OCI-LY1 (cell line): ENCODE data around the gene NKX3-2.

Experiments
- H2AFZ ChIP-seq: fragments of 200-600 bp; sonication (generic), shearing (Covaris generic); 2 replicates; pipeline ENCODE4 v1.6.0; 2014; ENCODE audit warnings: antibody characterized with exemption, mild to moderate bottlenecking, low read length
- H3F3A ChIP-seq: fragments of 200-600 bp; sonication (generic), shearing (Covaris generic); 2 replicates; pipeline ENCODE4 v1.6.0; 2014; ENCODE audit warnings: mild to moderate bottlenecking, antibody characterized with exemption, low read length, moderate library complexity; ENCODE audit not compliant: insufficient read depth
- H3K27ac ChIP-seq: fragments of 200-600 bp; sonication (generic); 2 replicates; pipeline ENCODE4 v1.5.1; 2014; ENCODE audit warnings: low read length, mixed run types, mild to moderate bottlenecking, low read depth; ENCODE audit not compliant: poor library complexity, severe bottlenecking
- H3K27me3 ChIP-seq: fragments of 200-600 bp; sonication (generic); 2 replicates; pipeline ENCODE4 v1.6.0; 2014; ENCODE audit warnings: antibody characterized with exemption, mild to moderate bottlenecking, low read length, moderate library complexity; ENCODE audit not compliant: insufficient read depth
- H3K36me3 ChIP-seq: fragments of 200-600 bp; sonication (generic); 2 replicates; pipeline ENCODE4 v1.6.1; 2014; ENCODE audit warnings: mild to moderate bottlenecking, antibody characterized with exemption, low read length, moderate library complexity, mixed read lengths; ENCODE audit not compliant: insufficient read depth
- H3K4me1 ChIP-seq: fragments of 200-600 bp; sonication (generic); 2 replicates; pipeline ENCODE4 v1.5.1; 2014; ENCODE audit warnings: mild to moderate bottlenecking, low read length, moderate library complexity; ENCODE audit not compliant: insufficient read depth, severe bottlenecking
- H3K4me2 ChIP-seq: fragments of 200-600 bp; sonication (generic), shearing (Covaris generic); 2 replicates; pipeline ENCODE4 v1.6.1; 2014; ENCODE audit warnings: low read length
- H3K4me3 ChIP-seq: fragments of 200-600 bp; sonication (generic); 2 replicates; pipeline ENCODE4 v1.5.1; 2014; ENCODE audit warnings: low read length, low read depth, mild to moderate bottlenecking, mixed read lengths; ENCODE audit not compliant: poor library complexity, severe bottlenecking
- H3K79me2 ChIP-seq: fragments of 200-600 bp; shearing (Covaris generic); 2 replicates; pipeline ENCODE4 v1.6.1; 2016; ENCODE audit warnings: mixed run types, low read length, mixed read lengths; ENCODE audit not compliant: insufficient read depth
- H3K9ac ChIP-seq: fragments of 200-600 bp; sonication (generic), shearing (Covaris generic); 2 replicates; pipeline ENCODE4 v1.6.1; 2014; ENCODE audit warnings: mild to moderate bottlenecking, low read length, mixed read lengths
- H3K9me2 ChIP-seq: fragments of 200-600 bp; sonication (generic), shearing (Covaris generic); 2 replicates; pipeline ENCODE4 v1.6.1; 2014; ENCODE audit warnings: low read depth, mild to moderate bottlenecking, low read length, mixed read lengths
- H3K9me3 ChIP-seq: fragments of 200-600 bp; shearing (Covaris generic); 2 replicates; pipeline ENCODE4 v1.6.1; 2014; ENCODE audit warnings: low read length, mixed read lengths
- H4K20me1 ChIP-seq: fragments of 200-600 bp; sonication (generic), shearing (Covaris generic); 2 replicates; pipeline ENCODE4 v1.6.0; 2016; ENCODE audit warnings: mild to moderate bottlenecking, low read length; ENCODE audit not compliant: insufficient read depth
- EZH2 ChIP-seq: fragments of 200-600 bp; sonication (generic), shearing (Covaris generic); IDR thresholded peaks from 2 replicates; pipeline ENCODE4 v1.8.0; 2017; ENCODE audit warnings: borderline replicate concordance, mixed run types, mild to moderate bottlenecking, antibody characterized with exemption, low read length, moderate library complexity, mixed read lengths
- TF ChIP-seq, protein P1 (sequence below): fragments of 200-600 bp; sonication (generic), shearing (Covaris generic); IDR thresholded peaks from 2 replicates; pipeline ENCODE4 v1.5.1; 2017; ENCODE audit warnings: mild to moderate bottlenecking, antibody characterized with exemption, low read length, moderate library complexity, mixed read lengths

NKX3-2 gene

DNA sequence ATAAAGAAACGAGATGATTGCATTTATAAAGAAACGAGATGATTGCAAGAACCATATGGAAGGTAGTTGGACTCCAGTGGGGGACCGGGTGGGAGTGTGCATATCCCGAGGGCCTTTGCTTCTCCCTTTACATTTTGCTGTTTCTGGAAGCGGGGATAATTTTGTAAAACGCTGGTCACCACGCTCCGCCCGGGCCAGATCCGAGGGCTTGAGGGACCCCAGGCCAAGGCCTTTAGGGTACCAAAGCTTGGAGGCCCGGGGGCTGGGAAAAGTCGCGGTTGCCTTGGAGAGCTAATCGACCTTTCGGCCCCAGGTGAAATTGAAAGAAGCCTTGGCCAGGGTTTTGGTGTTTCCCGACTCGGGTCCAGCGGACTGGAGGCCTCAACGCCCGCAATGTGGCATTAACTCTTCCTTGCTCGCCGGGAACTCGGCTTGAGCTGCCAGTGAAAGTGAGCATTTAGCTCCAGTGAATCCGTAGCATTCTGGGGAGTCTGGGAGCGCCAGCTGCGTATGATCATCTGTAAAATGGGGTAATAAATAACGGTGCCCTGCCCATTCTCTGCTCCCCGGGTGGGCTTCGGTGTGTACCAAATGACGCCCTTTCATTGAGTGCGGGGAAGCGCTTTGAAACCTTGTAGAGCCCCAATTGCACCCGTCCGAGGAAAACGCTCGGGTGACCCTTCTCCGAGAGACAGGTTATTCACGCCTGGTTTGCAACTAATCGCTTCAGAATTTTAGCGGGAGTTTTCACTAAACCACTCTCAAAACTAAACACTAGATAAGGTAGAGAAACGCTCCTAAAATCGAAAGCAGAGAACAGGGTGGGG, 4.5 kb downstream of the NKX3-2 start:
- H2AFZ ChIP-seq: no peak overlapping the region
- no peaks in the 10 kb centered on the region for H3K9me2 ChIP-seq
- H3K27ac ChIP-seq: no peak overlapping the region
- H3F3A ChIP-seq: no peaks in the 10 kb centered on the region
- H4K20me1 ChIP-seq: no peaks in the 10 kb centered on the region
- H3K4me3 ChIP-seq: no peak overlapping the region
- no peaks in the 10 kb centered on the region for H3K4me1 ChIP-seq
- no peaks in the 10 kb centered on the region for H3K9me3 ChIP-seq
- no peaks in the 10 kb centered on the region for H3K79me2 ChIP-seq
- no peak overlapping the region for H3K9ac ChIP-seq
- TF ChIP-seq, protein P1, sequence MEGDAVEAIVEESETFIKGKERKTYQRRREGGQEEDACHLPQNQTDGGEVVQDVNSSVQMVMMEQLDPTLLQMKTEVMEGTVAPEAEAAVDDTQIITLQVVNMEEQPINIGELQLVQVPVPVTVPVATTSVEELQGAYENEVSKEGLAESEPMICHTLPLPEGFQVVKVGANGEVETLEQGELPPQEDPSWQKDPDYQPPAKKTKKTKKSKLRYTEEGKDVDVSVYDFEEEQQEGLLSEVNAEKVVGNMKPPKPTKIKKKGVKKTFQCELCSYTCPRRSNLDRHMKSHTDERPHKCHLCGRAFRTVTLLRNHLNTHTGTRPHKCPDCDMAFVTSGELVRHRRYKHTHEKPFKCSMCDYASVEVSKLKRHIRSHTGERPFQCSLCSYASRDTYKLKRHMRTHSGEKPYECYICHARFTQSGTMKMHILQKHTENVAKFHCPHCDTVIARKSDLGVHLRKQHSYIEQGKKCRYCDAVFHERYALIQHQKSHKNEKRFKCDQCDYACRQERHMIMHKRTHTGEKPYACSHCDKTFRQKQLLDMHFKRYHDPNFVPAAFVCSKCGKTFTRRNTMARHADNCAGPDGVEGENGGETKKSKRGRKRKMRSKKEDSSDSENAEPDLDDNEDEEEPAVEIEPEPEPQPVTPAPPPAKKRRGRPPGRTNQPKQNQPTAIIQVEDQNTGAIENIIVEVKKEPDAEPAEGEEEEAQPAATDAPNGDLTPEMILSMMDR: no peak
- no peaks in the 10 kb centered on the region for H3K27me3 ChIP-seq
- no peak overlapping the region for H3K4me2 ChIP-seq
- no peaks in the 10 kb centered on the region for H3K36me3 ChIP-seq

DNA sequence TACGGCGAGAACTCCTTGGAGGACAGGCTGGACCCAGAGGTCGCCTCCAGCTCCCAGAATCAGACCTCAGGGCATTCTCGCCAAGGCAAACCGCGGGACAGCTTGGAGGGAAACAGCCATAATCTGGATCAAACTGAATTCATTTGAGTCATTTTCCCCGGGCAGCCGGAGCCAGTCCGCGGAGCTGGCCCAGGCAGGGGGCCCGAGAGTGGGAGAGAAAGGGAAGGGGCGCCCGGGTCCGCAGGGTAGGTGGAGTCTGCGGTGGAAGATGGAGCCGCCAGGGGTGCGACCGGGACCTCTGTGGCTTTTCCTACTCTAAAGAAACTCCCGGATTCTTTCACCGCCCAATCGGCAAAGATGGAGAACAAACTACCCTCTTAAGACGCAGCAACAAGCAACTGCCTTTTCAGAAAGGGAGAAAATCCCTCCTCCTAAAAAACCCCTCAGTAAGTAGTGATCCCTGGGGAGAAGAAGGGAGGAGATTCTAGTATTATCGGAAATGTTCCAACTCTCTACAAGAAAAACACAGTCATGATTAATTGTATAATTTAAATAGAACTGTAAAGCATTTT, 5.2 kb downstream of the NKX3-2 start:
- TF ChIP-seq, protein P1: no peak
- no peaks in the 10 kb centered on the region for H3K27me3 ChIP-seq

DNA sequence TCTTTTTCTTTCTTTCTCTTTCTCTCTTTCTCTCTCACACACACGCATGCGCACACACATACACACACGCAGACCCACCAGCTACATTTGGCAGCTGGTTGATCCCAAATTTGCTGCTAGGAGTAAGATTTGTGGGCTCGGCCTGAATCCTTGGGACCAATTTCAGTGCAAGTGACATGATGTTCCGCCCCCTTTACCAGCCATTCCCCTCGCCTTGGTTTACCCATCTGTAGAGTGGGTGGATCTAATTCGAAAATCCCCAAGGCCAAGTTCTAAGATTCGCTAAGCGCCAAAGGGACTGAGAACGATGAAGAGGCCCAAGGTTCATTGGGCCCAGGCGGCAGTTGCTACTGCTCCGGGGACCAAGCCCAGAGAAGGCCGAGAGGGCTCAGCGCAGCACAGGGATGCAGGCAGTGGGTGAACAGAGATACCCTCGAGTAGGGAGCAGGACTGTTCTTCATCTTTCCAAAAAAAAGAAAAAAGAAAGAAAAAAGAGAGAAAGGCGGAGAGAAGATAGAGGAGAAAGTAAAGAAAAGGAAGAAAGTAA, 5.8 kb downstream of the NKX3-2 start:
- TF ChIP-seq, protein P1: no peak
- TF ChIP-seq EZH2: no peak
- no peaks in the 10 kb centered on the region for H3K36me3 ChIP-seq
- H3K4me2 ChIP-seq: no peak overlapping the region
- no peaks in the 10 kb centered on the region for H3K4me1 ChIP-seq
- no peak overlapping the region for H3K4me3 ChIP-seq
- no peaks in the 10 kb centered on the region for H3K9me3 ChIP-seq
- H3F3A ChIP-seq: no peaks in the 10 kb centered on the region
- no peak overlapping the region for H3K9ac ChIP-seq
- H4K20me1 ChIP-seq: no peaks in the 10 kb centered on the region
- no peak overlapping the region for H2AFZ ChIP-seq
- no peaks in the 10 kb centered on the region for H3K79me2 ChIP-seq
- no peaks in the 10 kb centered on the region for H3K9me2 ChIP-seq
- H3K27ac ChIP-seq: no peak overlapping the region
- no peaks in the 10 kb centered on the region for H3K27me3 ChIP-seq

More for the DNA sequence above, 5.2 kb downstream of the NKX3-2 start:
- H3K4me3 ChIP-seq: no peak overlapping the region
- no peak overlapping the region for H3K9ac ChIP-seq
- H3K79me2 ChIP-seq: no peaks in the 10 kb centered on the region
- H3K4me1 ChIP-seq: no peaks in the 10 kb centered on the region
- no peaks in the 10 kb centered on the region for H3K9me3 ChIP-seq
- no peaks in the 10 kb centered on the region for H3K9me2 ChIP-seq
- H3K27ac ChIP-seq: no peak overlapping the region
- no peaks in the 10 kb centered on the region for H3F3A ChIP-seq
- H2AFZ ChIP-seq: no peak overlapping the region
- H4K20me1 ChIP-seq: no peaks in the 10 kb centered on the region
- H3K36me3 ChIP-seq: no peaks in the 10 kb centered on the region
- no peak overlapping the region for H3K4me2 ChIP-seq
